ENCODE results near the gene DAB2IP. TPM values are rescaled to one million over a fixed set of nuclear protein-coding genes. Genes with fewer than 3 reads are reported as not detected.

Gene DAB2IP
- polyA plus RNA-seq, 1 donor = 48.6 TPM

DNA sequence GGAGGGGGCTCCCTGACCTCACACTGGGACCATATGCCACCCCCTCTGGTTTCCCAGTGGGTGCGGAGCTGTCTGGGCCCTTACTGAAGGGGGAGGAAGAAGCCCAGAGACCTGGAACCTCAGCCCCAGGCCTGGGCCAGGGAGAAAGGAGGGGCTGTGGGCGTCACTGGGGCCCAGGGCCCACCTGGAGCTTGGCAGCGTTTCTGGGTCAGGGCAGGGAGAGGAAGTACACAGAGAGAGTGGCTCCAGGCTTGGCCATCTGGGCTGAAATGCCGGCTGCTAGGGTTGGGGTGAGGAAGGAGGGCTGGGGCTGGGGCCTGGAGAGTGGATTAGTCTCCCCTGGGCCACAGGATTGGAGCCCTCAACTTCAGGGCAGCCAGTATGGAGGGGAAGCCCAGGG lies 6.4 kb upstream of the DAB2IP start:
- no peak for DNase-seq

DNA sequence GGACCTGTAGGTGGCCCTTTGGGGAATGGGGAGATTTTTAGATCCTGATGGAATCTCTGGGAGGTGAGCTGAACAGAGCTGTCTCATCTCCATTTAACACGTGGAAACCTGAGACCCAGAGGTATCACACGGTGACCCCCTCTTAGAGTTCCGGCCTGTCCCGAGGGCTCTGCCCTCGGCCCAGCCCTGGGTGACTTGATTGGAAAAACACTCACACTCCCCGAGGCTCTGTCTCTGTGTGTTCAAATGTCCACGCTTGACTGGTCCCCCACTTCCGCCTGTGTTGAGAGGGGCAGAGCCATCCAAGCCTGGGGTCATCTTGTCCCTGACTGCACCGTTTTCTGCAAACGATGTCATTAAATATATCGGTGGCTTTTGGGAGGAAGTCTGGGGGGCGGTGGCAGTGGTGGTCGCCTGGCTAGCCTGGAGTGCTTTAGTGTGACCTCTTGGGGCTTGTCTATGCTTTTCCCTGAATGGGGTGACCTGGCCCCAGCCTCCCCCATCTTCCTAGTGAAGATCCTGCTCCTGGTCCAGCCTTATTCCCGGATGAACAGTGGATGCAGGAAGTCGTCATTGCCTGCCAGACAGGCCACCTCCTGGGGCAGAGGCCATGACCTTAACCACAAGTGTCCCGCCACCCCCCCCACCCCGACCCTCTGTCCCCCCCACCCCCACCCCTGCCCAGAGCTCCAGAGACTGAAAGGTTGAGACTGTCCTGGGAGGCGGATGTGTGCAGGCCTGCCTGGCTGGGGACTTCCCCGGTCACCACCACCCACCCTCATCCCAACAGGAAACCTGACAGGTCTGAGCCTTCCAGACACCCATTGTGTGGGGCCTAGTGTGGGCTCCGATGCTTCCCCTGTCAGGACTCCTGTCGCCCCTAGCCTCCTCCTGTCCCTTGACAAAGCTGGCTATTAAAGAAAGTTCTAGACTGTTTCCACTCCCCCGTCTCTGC lies 5.3 kb upstream of the DAB2IP start:
- DNase-seq = no peak

DNA sequence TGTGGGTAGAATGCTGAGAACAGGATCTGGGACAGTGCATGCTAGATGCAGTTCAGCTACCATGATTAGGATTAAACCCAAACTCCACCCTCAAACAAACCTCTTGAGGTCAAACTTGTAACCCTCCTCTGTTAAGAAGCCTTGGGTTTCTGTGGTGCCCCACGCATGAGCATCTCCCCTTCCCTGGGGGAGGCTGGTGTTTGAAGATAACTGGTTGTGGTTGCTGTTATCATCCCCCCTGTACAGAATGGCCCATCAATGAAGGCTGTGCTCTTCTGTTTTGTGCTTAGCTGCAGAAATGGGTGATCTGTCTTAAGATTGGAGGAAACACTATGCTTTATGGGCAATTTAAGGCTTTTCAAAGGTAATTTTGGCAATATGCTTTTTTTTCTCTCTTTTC lies 4.4 kb upstream of the DAB2IP start:
- DNase-seq = no peak

DNA sequence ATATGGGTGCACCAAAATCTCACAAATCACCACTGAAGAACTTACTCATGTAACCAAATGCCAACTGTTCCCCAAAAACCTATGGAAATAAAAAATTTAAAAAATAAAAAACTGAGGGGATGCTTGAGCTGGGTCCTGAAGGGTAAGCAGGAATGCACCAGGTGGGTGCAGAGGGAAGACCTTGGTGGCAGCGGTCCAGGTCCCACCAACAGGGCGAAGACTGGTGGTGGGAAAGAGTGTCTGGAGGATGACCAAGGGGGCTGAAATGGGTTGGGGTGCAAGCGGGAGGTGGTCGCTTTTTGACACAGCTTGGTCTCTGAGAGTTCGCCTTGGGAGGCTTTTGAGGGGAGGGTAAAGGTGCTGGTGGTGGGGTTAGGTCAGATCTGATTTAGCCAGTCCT lies 3.3 kb upstream of the DAB2IP start:
- DNase-seq = no peak

DNA sequence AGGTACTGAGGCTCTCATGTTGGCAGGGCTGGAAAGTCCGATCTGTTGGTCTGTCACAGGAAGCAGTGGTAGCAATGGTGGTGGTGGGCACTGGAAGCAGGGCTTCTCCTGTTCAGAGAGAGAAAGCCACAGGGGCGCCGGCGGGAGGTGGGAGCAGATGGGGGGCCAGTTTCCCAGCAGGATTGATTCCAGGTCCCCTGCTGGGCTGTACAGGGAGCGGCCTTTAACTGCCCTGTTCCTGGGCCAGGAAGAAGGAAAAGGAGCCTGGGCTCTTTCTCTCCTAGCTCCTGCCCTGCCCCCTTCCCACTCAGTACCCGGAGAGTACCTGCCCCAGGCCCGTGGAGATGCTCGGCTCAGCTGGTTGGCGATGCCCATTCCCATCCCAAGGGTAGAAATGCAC lies 2.6 kb upstream of the DAB2IP start:
- no peak for DNase-seq

DNA sequence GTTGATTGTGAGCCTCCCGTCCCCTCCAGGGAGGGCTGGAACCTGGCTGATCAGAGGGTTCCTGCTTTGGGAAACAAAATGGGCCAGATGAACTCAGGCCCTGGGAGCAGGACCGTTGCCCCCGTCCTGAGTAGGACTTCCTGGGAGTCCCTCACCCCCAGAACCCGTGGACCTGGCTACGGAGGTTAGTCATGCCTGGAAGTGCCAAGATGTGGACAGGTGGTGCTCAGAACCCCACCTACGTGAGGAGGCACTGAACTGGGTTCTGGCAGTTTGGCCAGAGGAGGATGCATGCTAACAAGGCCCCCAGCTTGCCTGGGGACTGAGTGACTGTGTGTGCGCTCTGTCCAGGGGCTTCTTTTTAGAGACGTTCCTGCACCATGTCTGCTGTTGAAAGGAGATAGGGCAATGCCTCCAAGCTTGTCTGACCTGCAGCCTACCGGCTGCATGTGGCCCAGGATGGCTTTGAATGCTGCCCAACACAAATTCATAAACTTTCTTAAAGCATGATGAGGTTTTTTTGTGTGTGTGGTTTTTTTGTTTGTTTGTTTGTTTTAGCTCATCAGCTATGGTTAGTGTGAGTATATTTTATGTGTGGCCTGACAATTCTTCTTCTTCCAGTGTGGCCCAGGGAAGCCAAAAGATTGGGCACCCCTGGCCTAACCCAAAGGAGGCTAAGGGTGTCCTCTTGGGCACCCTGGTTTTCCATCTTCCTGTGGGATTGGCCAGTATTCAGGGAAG lies 1.8 kb upstream of the DAB2IP start:
- no peak for DNase-seq

DNA sequence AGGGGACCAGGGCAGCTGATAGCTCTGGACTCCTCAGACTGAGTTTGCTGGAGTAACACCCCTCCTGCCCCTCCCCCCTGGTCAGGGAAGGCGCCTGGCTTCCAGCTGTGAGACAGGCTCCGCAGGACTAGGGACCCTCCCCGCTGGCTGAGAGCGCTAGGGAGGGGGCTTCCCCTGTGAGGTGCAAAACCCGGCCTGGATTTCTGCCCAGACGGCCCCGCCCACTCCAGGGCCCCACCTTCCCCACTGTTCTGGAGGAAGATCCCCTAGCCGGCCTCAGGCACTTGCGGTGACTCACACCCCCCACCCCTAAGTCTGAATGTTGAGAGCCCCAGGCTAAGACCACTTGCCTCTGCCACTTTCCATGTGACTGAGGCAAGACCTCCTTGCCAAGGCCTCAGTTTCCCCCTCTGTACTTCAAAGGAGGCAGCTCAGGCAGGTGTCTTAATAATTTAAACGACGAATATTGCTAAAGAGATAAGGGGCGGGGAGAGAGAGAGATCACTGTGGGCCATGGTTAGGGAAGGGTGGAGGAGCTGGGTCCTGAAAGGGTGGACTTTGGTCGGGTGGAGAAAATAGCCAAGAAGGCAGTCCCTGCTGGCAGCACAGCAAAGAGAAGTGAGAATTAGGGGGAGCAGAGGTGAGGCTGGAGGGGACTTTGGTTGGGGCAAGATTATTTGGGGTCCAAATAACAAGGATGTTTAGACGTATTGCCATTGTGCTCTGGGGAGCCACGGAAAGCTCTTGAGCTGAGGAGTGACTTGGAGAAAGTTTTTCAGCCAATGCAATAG lies 1.0 kb upstream of the DAB2IP start:
- peak; percentile 92 for DNase-seq

DNA sequence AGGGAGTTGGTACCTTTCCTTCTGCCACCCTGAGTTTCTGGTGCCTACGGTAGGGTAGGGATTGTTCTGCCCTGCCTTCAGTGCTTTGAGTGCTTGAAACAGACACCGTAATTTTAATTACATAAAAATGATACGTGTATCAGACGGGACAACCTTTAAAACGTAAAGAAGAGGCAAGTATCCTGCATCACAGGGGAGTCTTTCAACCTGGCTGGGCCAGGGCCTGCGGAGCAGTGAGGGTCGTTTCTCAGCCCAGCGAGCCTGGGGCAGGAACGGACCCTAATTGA lies 483 bp upstream of the DAB2IP start:
- DNase-seq = no peak

DNA sequence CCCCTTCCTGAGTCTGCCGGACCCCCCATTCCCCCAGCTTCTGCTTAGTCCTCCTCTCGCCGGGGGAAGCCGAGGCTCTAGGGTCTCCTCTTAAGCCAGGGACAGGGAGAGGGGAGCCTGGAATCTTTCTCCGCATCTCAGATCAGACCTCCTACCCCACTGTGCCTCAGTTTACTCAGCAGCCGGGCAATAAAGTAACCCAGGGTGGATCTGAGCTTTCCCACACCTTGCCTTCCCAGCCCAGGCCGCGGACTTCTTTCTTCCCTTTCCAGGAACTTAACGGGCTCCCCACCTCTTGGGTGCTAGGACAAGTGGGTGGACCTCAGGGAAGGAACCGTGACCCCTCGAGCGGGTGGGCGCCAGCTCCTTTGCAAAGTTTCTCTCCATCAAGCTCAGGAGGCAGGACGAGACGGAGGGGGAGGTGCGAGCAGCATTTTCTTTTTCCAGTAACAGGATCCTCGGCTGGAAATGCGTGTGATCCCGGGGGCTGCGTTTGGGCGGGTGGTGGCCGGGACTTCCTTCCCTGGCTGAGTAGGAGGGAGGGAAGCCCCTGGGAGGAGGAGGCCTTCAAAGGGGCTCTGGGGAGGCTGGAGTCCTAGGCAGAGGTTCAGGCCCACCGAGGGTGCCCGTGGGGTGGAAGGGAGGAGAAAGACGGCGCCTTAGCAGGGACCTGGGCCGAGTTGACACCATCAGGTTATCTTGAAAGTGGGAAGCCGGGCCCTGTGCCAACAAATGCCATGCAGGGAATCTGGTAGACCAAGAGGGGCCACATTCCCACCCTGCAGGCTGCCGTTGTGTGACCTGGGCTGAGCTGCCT lies 795 bp downstream of the DAB2IP start:
- peak; percentile 80 for DNase-seq

DNA sequence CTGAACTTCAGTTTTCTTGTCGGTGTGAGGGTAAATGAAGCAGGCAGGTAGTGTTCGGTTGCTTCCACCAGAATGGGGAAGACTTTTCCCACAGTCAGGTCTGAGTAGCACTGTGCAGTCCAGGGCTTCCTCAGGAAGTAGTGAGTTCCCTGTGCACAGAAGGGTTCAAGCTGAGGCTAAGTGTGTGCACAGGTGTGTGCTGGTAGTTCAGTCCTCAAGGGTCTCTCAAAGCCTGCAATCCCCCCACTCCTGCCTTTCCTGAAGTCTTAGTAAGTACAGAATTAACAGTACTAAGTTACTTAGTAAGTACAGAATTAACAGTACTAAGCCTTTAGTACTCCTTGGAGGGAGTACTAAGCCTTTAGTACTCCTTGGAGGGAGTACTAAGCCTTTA lies 1.4 kb downstream of the DAB2IP start:
- DNase-seq = no peak

DNA sequence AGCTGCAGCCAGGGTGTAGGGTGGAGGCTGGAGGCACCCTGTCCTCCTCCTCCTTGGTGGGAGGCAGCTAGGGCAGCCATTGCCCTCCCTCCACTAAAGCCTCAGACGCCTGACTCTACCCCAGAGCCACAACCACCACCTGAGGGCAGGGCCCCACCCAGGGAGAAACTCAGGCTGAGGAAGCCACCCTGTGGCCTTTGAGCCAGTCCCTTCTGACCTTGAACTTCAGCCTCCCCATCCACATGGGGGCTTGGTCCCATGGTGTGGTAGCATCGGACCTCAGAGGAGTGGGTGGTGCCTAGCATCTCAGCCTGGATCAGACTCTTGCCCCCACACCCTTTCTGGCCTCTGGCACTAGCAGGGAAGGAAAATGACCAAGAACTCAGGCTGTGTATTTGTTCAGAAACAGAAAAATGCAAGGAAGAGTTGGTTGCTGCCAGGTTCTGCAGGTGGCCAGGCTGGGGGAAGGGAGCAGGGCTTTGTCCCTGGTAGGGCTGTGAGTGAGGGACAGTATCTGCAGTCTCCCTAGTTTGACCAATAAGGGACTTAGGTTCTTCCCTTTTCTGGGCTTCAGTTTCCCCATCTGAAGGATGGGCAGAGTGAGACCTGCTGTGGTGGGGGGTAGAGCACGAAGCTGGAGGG lies 3.2 kb downstream of the DAB2IP start:
- no peak for DNase-seq

DNA sequence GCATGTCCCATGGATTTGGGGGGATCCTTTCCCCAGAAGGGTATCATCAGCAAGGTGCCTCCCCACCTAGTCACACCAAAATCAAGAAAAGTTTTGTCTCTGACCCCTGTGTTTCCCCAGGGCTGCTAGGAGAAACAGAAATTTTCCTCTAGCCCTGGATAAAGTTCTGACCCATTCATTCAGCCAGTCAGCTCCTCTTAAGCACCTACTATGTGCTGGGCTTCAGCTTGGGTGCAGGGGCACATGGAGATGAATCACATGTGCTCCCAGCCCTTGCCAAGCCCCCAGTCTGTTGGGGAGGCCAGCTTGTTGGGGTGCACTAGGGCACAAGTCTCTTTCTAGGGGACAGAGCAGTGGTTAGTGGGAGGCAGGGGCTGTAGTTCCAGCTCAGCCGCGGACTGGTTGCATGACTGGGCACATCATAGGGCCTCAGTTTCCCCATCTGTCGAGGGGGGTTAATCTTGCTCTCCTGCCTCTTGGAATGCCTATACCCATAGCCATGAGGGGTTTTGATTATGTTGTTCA lies 3.9 kb downstream of the DAB2IP start:
- no peak for DNase-seq

DNA sequence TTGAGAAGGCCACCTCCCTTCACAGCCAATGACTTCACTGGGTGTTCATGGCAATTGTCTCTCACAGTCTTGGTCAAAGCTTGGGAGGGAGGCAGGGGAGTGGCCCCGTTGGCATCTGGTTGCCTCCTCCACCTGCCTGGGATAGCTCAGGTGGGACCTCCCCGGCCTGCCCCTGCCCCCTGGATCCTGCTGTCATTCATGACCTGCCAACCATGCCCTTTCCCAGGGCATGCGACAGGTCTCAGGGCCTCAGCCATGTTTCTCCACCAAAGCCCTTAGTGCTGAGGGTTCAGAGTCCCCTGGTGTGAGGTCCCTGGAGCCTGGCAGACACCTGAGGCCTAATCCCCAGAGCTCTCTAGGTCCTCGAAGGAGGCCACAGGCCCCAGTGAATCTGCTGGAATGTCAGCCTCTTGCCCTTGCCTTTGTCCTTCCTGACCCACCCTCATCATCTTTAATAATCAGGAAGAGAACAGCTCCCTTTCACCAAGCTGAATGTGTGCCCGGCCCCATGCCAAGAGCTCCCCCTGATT lies 5.6 kb downstream of the DAB2IP start:
- DNase-seq = no peak

DNA sequence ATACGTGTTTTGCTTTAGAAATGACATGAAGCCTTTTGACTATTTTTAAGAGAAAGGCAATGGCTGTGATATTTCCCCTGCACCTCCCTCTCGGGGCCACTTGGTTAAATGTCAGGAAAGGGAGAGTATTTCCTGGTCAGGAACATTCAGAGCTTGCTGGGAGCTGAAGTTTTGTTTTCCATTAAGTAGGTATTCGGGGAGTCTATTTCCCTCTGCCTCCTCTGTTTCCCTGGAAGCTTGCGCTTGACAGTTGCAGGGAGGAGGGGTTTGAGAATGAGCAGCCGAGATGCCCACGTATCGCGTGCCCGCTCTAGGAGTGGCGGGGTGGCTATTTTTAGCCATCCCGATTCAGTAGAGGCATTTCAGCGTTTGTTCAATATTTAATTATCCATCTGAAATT lies 6.7 kb downstream of the DAB2IP start:
- DNase-seq = no peak

DNA sequence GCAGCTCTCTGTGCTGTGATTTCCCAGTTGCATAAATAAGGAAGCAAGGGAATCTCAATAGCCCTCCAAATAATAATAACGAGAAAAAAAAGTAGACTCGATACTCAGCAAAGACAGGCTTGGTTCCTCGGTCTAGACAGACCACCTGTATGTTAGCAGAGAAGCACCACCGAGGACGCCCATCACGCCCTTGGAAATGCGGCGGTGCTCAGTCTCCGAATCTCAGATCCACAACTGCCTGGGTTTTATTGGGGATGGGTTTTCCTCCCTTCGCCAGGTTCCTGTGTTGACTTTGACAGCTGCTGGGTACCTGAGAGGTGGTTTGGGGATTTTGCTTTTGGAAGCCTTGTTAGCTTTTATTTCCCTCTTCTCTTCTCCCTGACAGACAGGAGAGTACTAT lies 7.2 kb downstream of the DAB2IP start:
- DNase-seq = no peak

DNA sequence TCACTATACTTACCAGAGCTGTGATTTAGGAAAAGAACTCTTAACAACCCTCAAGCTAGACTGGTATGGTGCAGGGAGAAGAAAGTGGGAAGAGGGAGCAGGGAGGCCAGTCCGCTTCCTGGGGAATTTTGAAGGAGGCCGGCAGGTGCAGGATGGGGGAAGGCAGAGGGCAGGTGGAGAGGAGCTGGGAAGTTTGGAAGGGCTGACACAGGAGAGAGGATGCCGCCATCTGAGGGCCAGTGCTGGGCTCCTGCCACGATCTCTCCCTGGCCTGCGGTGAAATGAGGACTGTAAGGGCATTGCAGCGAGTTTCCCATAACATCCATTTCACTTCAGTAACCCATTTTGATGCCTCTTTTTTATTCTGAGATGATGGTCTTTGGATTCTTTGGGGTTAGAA lies 8.9 kb downstream of the DAB2IP start:
- DNase-seq = no peak

DNA sequence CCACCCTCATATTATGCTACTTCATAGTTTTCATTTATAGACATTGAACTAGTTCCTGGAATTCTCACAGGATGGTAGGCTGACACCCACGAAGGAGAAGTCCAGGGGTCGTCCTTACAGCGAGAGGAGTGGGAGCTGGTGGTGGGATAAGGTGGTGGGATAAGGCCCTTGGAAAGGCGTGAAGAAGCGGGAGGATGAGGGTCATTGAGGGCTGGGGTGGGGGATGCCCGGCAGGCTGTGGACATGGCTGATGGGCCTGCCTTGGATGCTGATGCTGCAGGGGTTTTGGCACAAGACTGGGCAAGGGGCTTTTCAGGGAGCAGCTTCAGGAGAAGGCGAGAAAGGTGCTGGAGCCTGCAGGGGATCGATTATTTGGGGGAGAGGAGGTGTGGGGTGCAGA lies 9.4 kb downstream of the DAB2IP start:
- no peak for DNase-seq

DNA sequence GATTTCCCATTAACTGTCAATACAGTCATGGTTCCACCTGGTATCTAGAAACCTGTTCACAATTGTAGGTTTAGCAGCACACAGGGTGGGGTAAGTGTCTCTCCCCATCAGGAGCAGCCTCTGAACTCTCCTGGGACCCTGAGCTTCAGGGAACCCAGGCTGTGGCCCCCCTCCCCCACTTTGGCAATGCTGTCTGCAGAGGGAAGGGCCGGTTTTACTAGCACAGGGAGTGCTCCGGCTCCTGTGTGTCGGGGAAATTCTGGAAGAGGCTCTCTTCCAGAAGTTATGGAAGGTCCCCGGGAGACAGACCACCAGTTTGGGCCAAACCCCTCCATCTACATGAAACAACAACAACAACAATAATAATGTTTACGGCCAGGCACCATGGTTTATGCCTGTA lies 9.9 kb downstream of the DAB2IP start:
- DNase-seq = no peak

DNA sequence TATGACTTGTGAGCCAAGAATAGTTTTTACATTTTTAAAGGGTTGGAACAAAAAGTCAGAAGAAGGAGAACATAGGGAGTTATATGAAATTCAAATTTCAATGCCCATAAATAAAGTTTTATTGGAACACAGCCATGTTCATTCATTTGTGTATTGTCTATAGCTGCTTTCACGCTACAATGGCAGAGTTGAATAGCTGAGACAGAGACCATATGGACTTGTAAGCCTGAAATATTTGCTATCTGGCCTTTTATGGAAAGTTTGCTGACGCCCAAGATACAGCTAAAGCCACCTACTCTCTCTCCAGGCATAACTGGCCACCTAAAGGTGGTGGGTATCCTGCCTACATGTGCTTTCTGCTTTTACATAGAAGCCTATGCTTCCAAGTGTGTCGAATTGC lies 10.9 kb downstream of the DAB2IP start:
- no peak for DNase-seq

DNA sequence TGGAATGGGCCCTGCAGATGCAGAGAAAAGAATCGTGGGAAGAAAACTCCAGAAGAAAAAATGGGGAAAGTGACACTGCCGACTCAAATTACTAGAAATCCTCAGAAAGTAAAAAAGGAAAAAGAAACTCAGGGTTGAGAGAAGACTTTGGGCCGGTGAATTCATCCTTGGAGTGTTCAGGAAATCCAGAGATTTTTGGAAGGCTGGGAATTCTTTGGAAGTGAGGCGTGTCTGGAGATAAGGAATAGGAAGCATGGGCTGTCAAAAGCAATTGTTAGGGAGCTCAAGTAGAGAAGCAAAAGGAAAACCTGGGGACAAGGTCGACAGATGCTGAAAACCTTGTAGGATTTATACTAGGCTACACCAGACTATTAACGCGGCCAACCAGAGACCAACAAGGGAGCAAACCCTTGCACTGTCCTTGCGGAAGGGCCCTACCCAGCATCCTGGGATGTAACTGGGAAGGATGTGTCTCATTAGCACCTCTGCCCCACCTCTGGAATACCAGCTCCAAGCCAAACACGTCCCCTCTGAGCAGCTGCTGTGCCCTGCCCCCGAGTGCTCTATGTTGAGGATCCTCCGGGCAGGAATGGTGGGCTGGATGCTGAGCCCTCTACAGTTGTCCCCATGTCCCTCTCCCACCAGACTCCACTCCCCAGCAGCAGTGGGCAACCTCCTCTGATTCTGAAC lies 11.6 kb downstream of the DAB2IP start:
- no peak for DNase-seq

DNA sequence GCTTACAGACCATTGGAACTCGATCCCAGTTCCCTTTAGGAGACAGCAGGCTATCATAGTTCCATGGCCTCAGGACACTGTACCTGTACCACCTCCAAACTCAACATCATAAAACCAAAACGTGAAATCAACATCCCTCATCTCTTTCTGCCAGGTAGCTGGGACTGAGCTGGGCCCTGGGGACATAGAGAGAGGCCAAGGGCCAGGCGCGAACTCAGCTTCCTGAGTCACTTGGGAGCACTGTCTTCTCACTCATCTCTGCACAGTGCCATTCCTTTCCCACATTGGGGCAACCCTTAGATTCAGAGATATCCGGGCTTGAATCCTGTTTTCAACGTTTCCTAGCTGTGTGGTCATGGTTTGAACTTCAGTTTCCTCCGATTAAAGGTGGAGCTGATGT lies 12.2 kb downstream of the DAB2IP start:
- DNase-seq = no peak
